Aorta (tissue), 5 donors: ENCODE results near the gene OTP. TPM values are rescaled to one million over a fixed set of nuclear protein-coding genes. Genes with fewer than 3 reads are reported as not detected.

Experiments used
- ATAC-seq: fragments of 200-7000 bp; cut with Tn5 transposase; one replicate; pipeline ENCODE4 v1.9.1; 2022; ENCODE audit warnings: moderate library complexity; ENCODE audit not compliant: low FRiP score
- DNase-seq, 2 donors: peaks; one replicate each; pipeline ENCODE4 v3.0.0-alpha.2; 2020
- H3K27ac ChIP-seq, 2 donors: one replicate each; pipeline ENCODE4 v1.5.1; 2013; ENCODE audit warnings: low read length in 2 of 2, mild to moderate bottlenecking in 2 of 2, moderate library complexity in 2 of 2, control low read depth in 1 of 2, inconsistent platforms in 1 of 2, low read depth in 1 of 2
- H3K27me3 ChIP-seq, 2 donors: one replicate each; pipeline ENCODE4 v1.6.1; 2013; ENCODE audit warnings: control low read depth in 1 of 2, low read length in 1 of 2, mild to moderate bottlenecking in 1 of 2, moderate library complexity in 1 of 2; ENCODE audit not compliant: insufficient read depth in 2 of 2, control insufficient read depth in 1 of 2
- H3K36me3 ChIP-seq, 2 donors: one replicate each; pipeline ENCODE4 v1.6.1; 2013; ENCODE audit warnings: control low read depth in 1 of 2, low read length in 1 of 2, mild to moderate bottlenecking in 1 of 2; ENCODE audit not compliant: insufficient read depth in 2 of 2, control insufficient read depth in 1 of 2
- H3K4me1 ChIP-seq, 2 donors: one replicate each; pipeline ENCODE4 v1.6.1; 2013; ENCODE audit warnings: low read length in 2 of 2, control low read depth in 1 of 2, mild to moderate bottlenecking in 1 of 2, moderate library complexity in 1 of 2; ENCODE audit not compliant: insufficient read depth in 2 of 2, control insufficient read depth in 1 of 2
- H3K4me3 ChIP-seq, 2 donors: one replicate each; pipeline ENCODE4 v1.5.1; 2013; ENCODE audit warnings: low read length in 2 of 2, control low read depth in 1 of 2, mild to moderate bottlenecking in 1 of 2
- H3K9me3 ChIP-seq: one replicate; pipeline ENCODE4 v1.6.1; 2013; ENCODE audit warnings: mild to moderate bottlenecking, low read length; ENCODE audit not compliant: control insufficient read depth
- WGBS, 2 donors: extraction: QIAGEN DNeasy Blood & Tissue Kit; methylation state at CpG; one replicate each; pipeline ENCODE4 v1.1.7; 2013; 5-methylcytosine and 5-hydroxymethylcytosine counted together
- intact Hi-C, 2 donors: fragments of 100-400 bp; cut with DNase I; formaldehyde crosslinking; loops; one replicate each; pipeline versions ENCODE4 v1.14.2 to v1.15.0; 2022
- polyA plus RNA-seq, 2 donors: library from polyadenylated mRNA; stranded (reverse); fragments of 200-250 nt; gene quantifications; one replicate each; pipeline ENCODE4 v1.2.3, GENCODE V29; 2013
- total RNA-seq, 2 donors: library from RNA; stranded (reverse); fragmentation: NEBNext Ultra II Directional; extraction: Animal tissue kit (Norgen Biotek cat#: 25700); gene quantifications; one replicate each; pipeline ENCODE4 v1.2.1, GENCODE V29; 2021
- donor health status: healthy with polysubstance abuse.
- donor health status: Bipolar disorder and iron deficiency.
- donor health status: DM: no; HTN: no; CAD: no.
- donor health status: DM: no; HTN: no; CAD: no.
- donor health status: DM: yes; HTN: yes; CAD: no.

Gene OTP
- total and polyA plus RNA-seq, 4 donors = not detected

DNA sequence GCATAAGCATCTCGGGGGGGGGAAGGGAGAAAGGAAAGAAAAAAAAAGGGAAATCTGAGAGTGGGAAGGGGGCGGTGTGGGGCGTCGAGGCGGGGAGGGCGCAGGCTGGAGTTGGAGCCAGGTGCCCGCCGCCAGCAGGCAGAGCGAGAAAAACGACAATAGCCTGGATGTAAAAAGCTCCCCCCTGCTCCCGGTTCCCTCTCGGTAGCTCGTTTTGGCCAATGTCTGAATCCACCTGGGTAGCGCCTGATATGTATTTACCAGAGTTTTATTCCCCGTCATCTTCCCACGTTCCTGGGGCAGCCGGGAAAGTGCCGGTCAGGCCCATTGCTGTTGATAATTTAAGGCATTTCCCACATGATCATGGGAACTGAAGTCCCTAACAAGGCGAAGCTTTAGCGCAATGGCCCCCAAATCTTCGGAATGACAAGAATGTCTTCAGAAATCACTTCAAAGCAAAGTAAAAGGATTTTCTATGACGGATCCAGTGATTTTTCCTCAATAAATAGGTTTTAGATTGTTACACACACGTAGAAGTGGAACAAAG, 3.0 kb upstream of the OTP start:
- H3K27ac ChIP-seq = no peak overlapping the region
- no peak overlapping the region for H3K4me3 ChIP-seq
- 19 to 20% methylated on average over 23 of the region's 23 CpGs for WGBS, 2 donors
- H3K4me1 ChIP-seq = peaks cover 0 to 3% of the 10 kb centered on the region in 2 donors
- H3K27me3 ChIP-seq = no peaks in the 10 kb centered on the region
- intact Hi-C loops = loop anchor here in 1 of 2 donors (10.0 kb wide), 1 partner anchor 363 kb away; no protein-coding TSS in a partner anchor
- no peak for DNase-seq
- ATAC-seq = no peak
- no peaks in the 10 kb centered on the region for H3K9me3 ChIP-seq
- H3K36me3 ChIP-seq = no peaks in the 10 kb centered on the region

DNA sequence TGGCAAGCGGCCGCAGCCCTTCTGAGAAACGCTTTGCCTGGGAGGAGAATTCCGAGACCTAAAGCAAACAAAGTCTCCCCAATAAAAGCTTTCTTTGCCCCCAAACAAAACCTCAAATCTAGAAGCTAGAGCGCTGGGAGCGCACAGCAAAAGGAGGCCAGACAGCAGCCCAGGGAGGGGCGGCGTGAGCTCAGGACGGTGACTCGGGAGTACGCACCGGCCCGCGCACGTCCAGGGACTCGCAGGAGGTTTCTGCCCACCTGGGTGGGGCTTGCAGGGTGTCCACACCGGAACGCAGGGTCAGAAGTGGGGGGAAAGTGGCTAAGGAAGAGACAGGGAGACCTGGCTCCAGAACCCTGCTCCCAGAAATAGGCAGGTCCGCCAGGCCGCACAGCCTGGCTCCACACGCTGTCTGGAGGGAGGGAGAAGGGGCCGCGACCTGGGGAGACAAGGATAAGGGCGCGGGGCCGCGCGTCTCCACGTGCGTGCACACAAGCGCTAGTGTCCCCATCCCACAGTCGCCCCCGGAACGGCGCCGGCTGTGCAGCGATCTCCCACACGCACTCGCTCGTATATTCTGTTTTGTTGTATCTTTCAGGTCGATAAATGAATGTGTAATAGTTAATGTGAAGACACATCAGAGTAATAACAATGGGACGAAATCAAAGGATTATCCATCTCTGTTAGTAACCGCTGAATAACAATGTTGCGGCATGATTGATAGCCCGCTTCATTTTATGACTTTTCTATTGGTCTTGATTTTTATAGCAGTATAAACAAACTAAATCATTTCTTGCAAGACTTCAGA, 2.3 kb upstream of the OTP start:
- Histone ChIP-seq H3K27ac (no peak overlapping the region), H3K36me3 (no peaks in the 10 kb centered on the region), H3K4me1 (peaks cover 0 to 3% of the 10 kb centered on the region in 2 donors), H3K4me3 (no peak overlapping the region), H3K9me3 (peaks cover 2% of the 10 kb centered on the region), H3K27me3 (no peaks in the 10 kb centered on the region)
- ATAC-seq = no peak
- intact Hi-C loops = loop anchor here in 1 of 2 donors (10.0 kb wide), 1 partner anchor 364 kb away; no protein-coding TSS in a partner anchor
- no peak for DNase-seq
- 10 to 12% methylated on average over 45 of the region's 45 CpGs for WGBS, 2 donors

DNA sequence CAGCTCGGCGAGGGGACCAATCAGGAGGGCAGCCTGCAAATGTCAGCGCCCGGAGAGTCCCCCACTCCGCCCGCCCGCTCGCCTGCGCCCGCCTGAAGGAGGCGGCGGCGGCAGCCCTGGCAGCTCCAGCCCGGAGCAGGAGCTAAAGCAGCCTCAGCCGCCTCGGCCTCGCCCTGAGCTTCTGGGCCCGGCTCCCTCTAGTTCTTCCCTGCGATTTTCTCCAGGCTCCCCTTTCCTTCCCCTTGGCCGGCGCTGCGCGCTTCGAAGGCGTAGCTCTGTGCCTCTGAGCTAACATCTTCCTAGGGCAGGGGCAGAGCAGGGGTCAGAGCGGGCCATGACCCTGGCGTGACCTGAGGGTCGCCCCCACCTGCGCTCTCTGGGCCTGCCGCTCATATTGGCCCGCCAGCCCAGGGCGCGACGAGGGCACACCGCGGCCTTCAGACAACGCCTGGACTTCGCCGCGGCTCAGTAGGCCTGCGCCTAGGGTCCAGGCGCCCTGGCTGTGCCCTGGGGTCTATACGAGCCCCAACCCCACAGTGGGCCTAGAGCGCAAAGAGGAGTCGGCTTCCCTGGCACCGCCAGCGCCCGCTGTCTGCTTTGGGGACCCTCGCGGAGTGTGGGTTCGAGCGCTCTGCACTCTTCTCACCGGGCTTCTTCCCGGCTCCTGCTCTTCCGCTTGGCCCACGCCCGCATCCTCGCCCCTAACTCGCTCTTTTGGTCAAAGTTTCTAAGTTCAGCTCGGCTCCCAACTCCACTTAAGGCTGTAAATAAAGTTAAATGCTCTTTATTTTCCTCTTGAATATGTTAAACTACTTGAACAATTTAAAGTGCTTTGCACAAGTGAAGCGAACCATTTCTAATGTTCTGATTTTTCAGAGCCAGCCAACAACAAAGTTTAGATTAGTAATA, 504 bp upstream of the OTP start:
- DNase-seq (no peak), ATAC-seq (no peak)
- Histone ChIP-seq H3K27ac (no peak overlapping the region), H3K36me3 (no peaks in the 10 kb centered on the region), H3K27me3 (no peaks in the 10 kb centered on the region), H3K4me3 (no peak overlapping the region), H3K4me1 (no peaks in the 10 kb centered on the region), H3K9me3 (peaks cover 2% of the 10 kb centered on the region)
- 25 to 28% methylated on average over 61 of the region's 61 CpGs for WGBS, 2 donors
- intact Hi-C loops = no loop called here

DNA sequence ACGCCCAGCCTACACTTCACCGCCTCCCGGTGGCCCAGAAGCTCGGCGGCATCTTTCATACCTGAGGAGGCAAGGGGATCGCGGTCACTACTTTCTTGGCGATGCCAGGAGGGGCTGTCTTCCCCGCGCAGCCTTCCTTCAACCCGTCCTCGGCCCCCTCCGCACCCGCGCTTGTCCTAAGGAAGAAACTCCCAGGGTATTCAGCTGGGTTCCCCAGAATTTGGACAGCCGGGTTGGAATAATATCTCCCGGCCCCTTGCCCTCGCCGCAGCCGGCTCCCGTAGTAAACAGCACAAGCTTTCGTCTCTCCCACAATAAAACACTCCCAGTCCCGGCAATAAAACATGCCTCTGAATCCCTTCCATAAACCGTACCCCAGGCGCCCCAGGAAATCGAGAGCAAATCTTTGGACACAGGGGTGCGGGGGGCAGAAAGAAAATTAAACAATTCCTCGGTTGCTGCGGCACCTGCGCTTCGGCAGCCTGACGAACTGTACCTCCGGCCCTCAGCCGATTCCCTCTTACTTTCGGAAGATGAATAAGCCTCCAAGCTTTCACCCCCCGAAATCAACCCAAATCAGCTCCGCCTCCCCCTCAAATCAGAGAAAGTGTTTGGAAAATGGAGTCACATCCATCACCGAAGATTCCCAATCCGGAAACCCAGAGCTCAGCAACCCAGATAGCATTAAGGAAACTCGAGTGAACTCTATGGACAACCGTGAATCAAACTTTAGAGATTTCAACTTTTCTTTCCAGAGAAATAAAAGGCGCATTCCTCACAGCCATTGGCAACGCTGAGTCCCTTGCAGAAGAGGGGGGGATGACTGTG, 1.1 kb downstream of the OTP start:
- Histone ChIP-seq H3K4me1 (no peaks in the 10 kb centered on the region), H3K36me3 (no peaks in the 10 kb centered on the region), H3K27ac (no peak overlapping the region), H3K4me3 (no peak overlapping the region), H3K27me3 (no peaks in the 10 kb centered on the region), H3K9me3 (peaks cover 2% of the 10 kb centered on the region)
- DNase-seq = no peak
- WGBS, 2 donors = 9 to 10% methylated on average over 43 of the region's 43 CpGs
- intact Hi-C loops = no loop called here
- no peak for ATAC-seq

DNA sequence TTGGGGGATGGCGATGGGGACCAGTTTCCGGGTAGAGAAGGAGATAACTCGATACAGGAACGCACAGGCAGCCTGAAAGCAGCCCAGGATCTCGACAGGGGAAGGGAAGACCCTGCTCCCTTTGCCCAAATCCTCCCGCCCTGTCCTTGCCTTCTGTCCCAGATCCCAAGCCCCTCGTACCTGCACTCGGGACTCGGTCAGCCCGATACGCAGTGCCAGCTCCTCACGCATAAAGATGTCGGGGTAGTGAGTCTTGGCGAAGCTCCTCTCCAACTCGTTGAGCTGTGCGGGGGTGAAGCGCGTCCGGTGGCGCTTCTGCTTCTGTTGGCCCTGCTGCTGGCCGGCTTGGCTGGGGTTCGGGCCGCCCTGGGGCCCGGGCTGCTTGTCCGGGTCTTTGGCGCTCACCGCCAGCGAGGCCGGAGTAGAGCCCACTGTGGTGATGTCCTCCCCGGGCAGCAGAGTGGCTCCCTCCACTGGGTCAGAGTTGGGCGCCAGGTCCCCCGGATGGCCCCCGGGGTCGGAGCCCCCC, 1.8 kb downstream of the OTP start:
- ATAC-seq (peak; percentile 42), DNase-seq (no peak)
- H3K27ac ChIP-seq = no peak overlapping the region
- no peaks in the 10 kb centered on the region for H3K4me1 ChIP-seq
- H3K4me3 ChIP-seq = no peak overlapping the region
- H3K36me3 ChIP-seq = no peaks in the 10 kb centered on the region
- intact Hi-C loops = no loop called here
- 6 to 7% methylated on average over 34 of the region's 34 CpGs for WGBS, 2 donors
- no peaks in the 10 kb centered on the region for H3K27me3 ChIP-seq
- H3K9me3 ChIP-seq = peaks cover 2% of the 10 kb centered on the region

DNA sequence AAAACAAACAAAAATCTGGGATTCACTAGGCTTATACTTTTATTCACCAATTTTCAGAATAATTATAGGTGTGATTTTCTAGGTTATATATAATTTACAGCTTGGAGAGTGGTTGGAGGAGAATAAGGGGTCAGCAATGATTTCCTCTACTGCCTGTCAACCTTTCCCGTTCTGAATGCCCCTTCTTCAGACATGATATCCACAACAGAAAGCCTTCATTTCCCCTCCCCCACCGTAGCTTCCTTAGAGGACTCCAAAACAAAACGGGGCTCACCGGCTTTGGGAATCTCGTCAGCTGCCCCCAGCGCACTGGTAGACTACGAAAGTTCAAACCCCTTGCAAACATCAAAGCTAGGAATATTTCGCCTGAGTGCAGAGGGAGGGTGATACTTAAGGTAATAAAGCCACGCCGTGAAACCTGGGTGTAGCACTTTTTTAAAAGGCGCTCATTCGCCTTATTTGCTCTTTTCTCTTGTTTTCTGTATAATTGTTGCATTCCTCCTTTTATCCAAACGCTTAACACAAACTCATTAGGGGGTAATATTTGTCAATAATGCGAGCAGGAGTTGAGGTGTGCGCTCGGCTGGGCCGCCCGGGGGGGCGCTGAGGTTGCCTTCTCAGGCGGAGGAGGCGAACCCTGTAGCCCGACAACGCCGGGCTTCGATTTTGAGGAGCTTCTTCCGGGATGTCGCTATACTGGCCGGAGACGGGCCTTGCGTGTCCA, 2.4 kb downstream of the OTP start:
- no peak for DNase-seq
- no peaks in the 10 kb centered on the region for H3K36me3 ChIP-seq
- no peaks in the 10 kb centered on the region for H3K4me1 ChIP-seq
- no peak overlapping the region for H3K27ac ChIP-seq
- peaks cover 2% of the 10 kb centered on the region for H3K9me3 ChIP-seq
- H3K27me3 ChIP-seq = no peaks in the 10 kb centered on the region
- ATAC-seq = no peak
- intact Hi-C loops = no loop called here
- 12 to 14% methylated on average over 30 of the region's 30 CpGs for WGBS, 2 donors
- no peak overlapping the region for H3K4me3 ChIP-seq

DNA sequence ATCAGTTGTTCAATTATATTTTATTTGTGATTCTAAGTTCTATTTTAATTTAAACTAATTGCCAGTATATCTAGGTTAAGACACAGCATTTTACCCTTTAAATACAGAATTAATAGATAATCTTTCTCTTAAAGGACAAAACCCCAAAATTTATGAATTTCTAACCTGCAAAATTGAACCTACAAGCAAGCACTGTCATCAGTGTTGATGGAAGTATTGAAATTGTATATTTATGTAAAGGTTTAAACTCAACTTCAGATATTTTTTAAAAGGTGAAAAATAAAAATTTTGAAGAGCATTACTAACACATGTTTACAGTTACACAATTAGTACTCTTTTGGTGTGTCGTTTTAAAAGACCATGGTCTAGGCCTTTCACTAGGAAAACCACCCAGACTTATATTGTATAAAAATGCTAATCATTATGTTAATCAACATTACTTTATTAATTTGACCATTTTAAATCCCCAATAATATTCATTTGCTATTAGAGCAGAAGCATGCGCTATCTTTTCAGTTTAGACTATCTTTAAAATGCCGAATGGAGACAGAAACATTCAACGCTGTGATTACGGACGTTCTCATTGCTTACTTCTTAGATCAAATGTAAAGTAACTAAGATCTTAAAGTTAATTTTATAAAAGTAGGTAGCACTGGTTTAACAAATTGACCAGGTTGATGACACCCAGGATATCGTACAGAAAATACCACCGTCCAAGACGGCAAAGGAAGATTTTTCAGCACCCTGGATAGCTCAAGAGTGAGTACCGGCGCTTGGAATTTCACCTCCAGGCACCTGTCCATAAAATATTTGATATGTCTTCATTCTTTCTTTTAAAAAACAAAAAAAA, 3.2 kb downstream of the OTP start:
- Histone ChIP-seq H3K36me3 (no peaks in the 10 kb centered on the region), H3K9me3 (peaks cover 2% of the 10 kb centered on the region), H3K27me3 (no peaks in the 10 kb centered on the region), H3K4me3 (no peak overlapping the region), H3K4me1 (no peaks in the 10 kb centered on the region), H3K27ac (no peak overlapping the region)
- no peak for ATAC-seq
- DNase-seq = no peak
- 25 to 26% methylated on average over 11 of the region's 11 CpGs for WGBS, 2 donors
- intact Hi-C loops = no loop called here
